ENCODE data around the gene ASPA. TPM values are rescaled to one million over a fixed set of nuclear protein-coding genes. Genes with fewer than 3 reads are reported as not detected.

Gene ASPA
- total and polyA plus RNA-seq, 2 of the 13 experiments (the other 11 are each of a cell fraction or from before 2014, with no cell fraction given): not detected

- TF ChIP-seq HNF1A (IDR thresholded peaks at IDR 0.05; ENCODE audit: low read depth) (peak; percentile 79), HNF1A (CRISPR knock-in tag; IDR thresholded peaks at IDR 0.05; ENCODE audit: borderline replicate concordance) (no peak), MED8 (CRISPR knock-in tag; IDR thresholded peaks at IDR 0.05; ENCODE audit: insufficient replicate concordance) (no peak), THAP9 (CRISPR knock-in tag; IDR thresholded peaks at IDR 0.05; ENCODE audit: borderline replicate concordance) (no peak), ZNF460 (CRISPR knock-in tag; IDR thresholded peaks at IDR 0.05; ENCODE audit: borderline replicate concordance) (no peak), ZNF670 (CRISPR knock-in tag; IDR thresholded peaks at IDR 0.05; ENCODE audit: borderline replicate concordance) (no peak), MTA1 (CRISPR knock-in tag; IDR thresholded peaks at IDR 0.05; ENCODE audit: borderline replicate concordance) (no peak), SNAPC2 (CRISPR knock-in tag; IDR thresholded peaks at IDR 0.05) (peak; percentile 24; the same call in 1 of the 2 replicates), ATM (IDR thresholded peaks at IDR 0.05; ENCODE audit: borderline replicate concordance) (no peak), HMGXB3 (CRISPR knock-in tag; IDR thresholded peaks at IDR 0.05; ENCODE audit: borderline replicate concordance) (no peak), NFE2L2 (IDR thresholded peaks at IDR 0.05; ENCODE audit: low read length) (peak; percentile 91), TCF7L2 (IDR thresholded peaks at IDR 0.05; ENCODE audit: low read depth, low read length) (no peak), HOMEZ (CRISPR knock-in tag; IDR thresholded peaks at IDR 0.05; ENCODE audit: low read depth) (peak; percentile 26; the same call in 1 of the 2 replicates), ZNF30 (CRISPR knock-in tag; IDR thresholded peaks at IDR 0.05) (no peak), ZNF660 (CRISPR knock-in tag; IDR thresholded peaks at IDR 0.05; ENCODE audit: borderline replicate concordance, low read depth) (no peak), JUN (CRISPR knock-in tag; IDR thresholded peaks at IDR 0.05) (no peak), NPAS2 (CRISPR knock-in tag; IDR thresholded peaks at IDR 0.05; ENCODE audit: borderline replicate concordance) (no peak), ZNF773 (CRISPR knock-in tag; IDR thresholded peaks at IDR 0.05; ENCODE audit: borderline replicate concordance) (no peak)
Measured at GRCh38 chr17:3474212-3474611, 1.6 kb upstream of the ASPA start (continued).
